IMR-90 (cell line): ENCODE data around the gene TM4SF1. TPM values are rescaled to one million over a fixed set of nuclear protein-coding genes. Genes with fewer than 3 reads are reported as not detected.

Experiments
- ATAC-seq: fragments of 200-7000 bp; cut with Tn5 transposase; 2 replicates; pipeline ENCODE4 v1.9.1; 2020; ENCODE audit warnings: low read depth, mild to moderate bottlenecking, moderate library complexity
- BruUV-seq: library from RNA; stranded (reverse); fragments of 400-500 nt; replicated peaks from 2 replicates; lab custom pipeline; 2021; lab: Mats Ljungman, UMichigan
- CTCF ChIA-PET: fragments of 300-600 bp; formaldehyde crosslinking; extraction: SDS; loops from one replicate; lab custom pipeline; 2021; ENCODE audit warnings: antibody characterized with exemption; lab: Yijun Ruan, JAX
- POLR2A ChIA-PET: fragments of 300-600 bp; sonication (Branson Sonifier 250); formaldehyde crosslinking; loops from one replicate; lab custom pipeline; 2022; ENCODE audit warnings: antibody characterized with exemption; ENCODE audit not compliant: unreplicated experiment; lab: Charles Lee
- DNase-seq: peaks from one replicate; pipeline ENCODE4 v3.0.0; 2013
- H2AFZ ChIP-seq: replicated peaks from 2 replicates; pipeline ENCODE3; 2013; ENCODE audit warnings: low read length, mild to moderate bottlenecking; ENCODE audit not compliant: poor library complexity
- H2AK5ac ChIP-seq: 2 replicates; pipeline ENCODE4 v1.6.1; 2013; ENCODE audit warnings: low read depth, low read length, inconsistent platforms
- H2AK9ac ChIP-seq: replicated peaks from 2 replicates; pipeline ENCODE3; 2013; ENCODE audit warnings: mild to moderate bottlenecking, low read depth, low read length, moderate library complexity; ENCODE audit not compliant: poor library complexity
- H2BK120ac ChIP-seq: 2 replicates; pipeline ENCODE4 v1.6.1; 2013; ENCODE audit warnings: low read depth, low read length, inconsistent platforms
- H2BK15ac ChIP-seq: 3 replicates; pipeline ENCODE4 v1.6.1; 2013; ENCODE audit warnings: low read depth, low read length, inconsistent platforms
- H2BK20ac ChIP-seq: 2 replicates; pipeline ENCODE4 v1.6.1; 2013; ENCODE audit warnings: low read depth, mild to moderate bottlenecking, inconsistent platforms, low read length, moderate library complexity
- H2BK5ac ChIP-seq: 2 replicates; pipeline ENCODE4 v1.6.1; 2013; ENCODE audit warnings: mild to moderate bottlenecking, low read depth, low read length, inconsistent platforms; ENCODE audit not compliant: poor library complexity, severe bottlenecking
- H3K14ac ChIP-seq: replicated peaks from 2 replicates; pipeline ENCODE4 v1.6.1; 2013; ENCODE audit warnings: low read depth, low read length, inconsistent platforms
- H3K18ac ChIP-seq: 2 replicates; pipeline ENCODE4 v1.6.1; 2013; ENCODE audit warnings: low read depth, low read length, control low read depth
- H3K23ac ChIP-seq: 2 replicates; pipeline ENCODE4 v1.6.1; 2013; ENCODE audit warnings: low read depth, low read length, inconsistent platforms
- H3K27ac ChIP-seq: 2 replicates; pipeline ENCODE4 v1.5.1; 2013; ENCODE audit warnings: mild to moderate bottlenecking, control low read depth, low read length; ENCODE audit not compliant: insufficient read depth
- H3K27me3 ChIP-seq: 2 replicates; pipeline ENCODE4 v1.6.1; 2013; ENCODE audit warnings: low read length; ENCODE audit not compliant: control insufficient read depth, insufficient read depth
- H3K36me3 ChIP-seq: 2 replicates; pipeline ENCODE4 v1.6.1; 2013; ENCODE audit warnings: low read length, mixed read lengths; ENCODE audit not compliant: control insufficient read depth, insufficient read depth
- H3K4ac ChIP-seq: 2 replicates; pipeline ENCODE4 v1.6.1; 2013; ENCODE audit warnings: low read depth, low read length, inconsistent platforms
- H3K4me1 ChIP-seq: 2 replicates; pipeline ENCODE4 v1.6.1; 2013; ENCODE audit warnings: low read length, mixed read lengths; ENCODE audit not compliant: control insufficient read depth, insufficient read depth
- H3K4me2 ChIP-seq: 2 replicates; pipeline ENCODE4 v1.6.1; 2013; ENCODE audit warnings: low read depth, mild to moderate bottlenecking, control low read depth, low read length, moderate library complexity
- H3K4me3 ChIP-seq: 2 replicates; pipeline ENCODE4 v1.5.1; 2013; ENCODE audit warnings: low read depth, mild to moderate bottlenecking, control low read depth, low read length, moderate library complexity; ENCODE audit not compliant: insufficient read depth
- H3K56ac ChIP-seq: 2 replicates; pipeline ENCODE4 v1.6.1; 2013; ENCODE audit warnings: low read length, inconsistent platforms; ENCODE audit not compliant: insufficient read depth; ENCODE audit errors: extremely low read depth
- H3K79me1 ChIP-seq, 2 experiments: 2 replicates each; pipeline ENCODE4 v1.6.1; 2013; ENCODE audit warnings: low read length in 2 of 2, inconsistent platforms in 1 of 2, low read depth in 1 of 2
- H3K9ac ChIP-seq: 2 replicates; pipeline ENCODE4 v1.6.1; 2013; ENCODE audit warnings: low read depth, low read length, control low read depth
- H3K9me1 ChIP-seq: 2 replicates; pipeline ENCODE4 v1.6.1; 2013; ENCODE audit warnings: low read length, inconsistent platforms; ENCODE audit not compliant: insufficient read depth
- H3K9me3 ChIP-seq: 2 replicates; pipeline ENCODE4 v1.6.1; 2013; ENCODE audit warnings: low read length; ENCODE audit not compliant: control insufficient read depth, insufficient read depth
- H4K20me1 ChIP-seq: 2 replicates; pipeline ENCODE4 v1.6.1; 2013; ENCODE audit warnings: low read length, inconsistent platforms; ENCODE audit not compliant: insufficient read depth
- H4K5ac ChIP-seq: 2 replicates; pipeline ENCODE4 v1.6.1; 2013; ENCODE audit warnings: mild to moderate bottlenecking, low read depth, low read length, control low read depth
- H4K8ac ChIP-seq, 2 experiments: 2 replicates each; pipeline ENCODE4 v1.6.1; 2013; ENCODE audit warnings: low read depth in 2 of 2, low read length in 2 of 2, control low read depth in 1 of 2, inconsistent platforms in 1 of 2
- H4K91ac ChIP-seq: 2 replicates; pipeline ENCODE4 v1.6.1; 2013; ENCODE audit warnings: low read depth, low read length, inconsistent platforms; ENCODE audit not compliant: insufficient read depth
- CEBPB ChIP-seq: IDR thresholded peaks from 2 replicates; pipeline ENCODE4 v1.6.1; 2012; ENCODE audit warnings: low read depth, low read length, improper control_type of control experiment
- CHD1 ChIP-seq: IDR thresholded peaks from 2 replicates; pipeline ENCODE4 v1.6.1; 2012; ENCODE audit warnings: low read depth, low read length, improper control_type of control experiment
- MAZ ChIP-seq: IDR thresholded peaks from 2 replicates; pipeline ENCODE4 v1.6.1; 2012; ENCODE audit warnings: low read depth, mild to moderate bottlenecking, low read length, improper control_type of control experiment, moderate library complexity, borderline replicate concordance
- SMC3 ChIP-seq: fragments of 150-350 bp; IDR thresholded peaks from 2 replicates; pipeline ENCODE4 v1.6.1; 2016; ENCODE audit warnings: low read depth, mild to moderate bottlenecking, antibody characterized with exemption, low read length, moderate library complexity
- WGBS, 2 experiments: methylation state at CpG; one replicate each; pipeline versions ENCODE4 v1.1.5 to v1.1.7; 2013; ENCODE audit warnings: missing lambda C conversion rate in 2 of 2; ENCODE audit not compliant: insufficient read length in 1 of 2; ENCODE audit errors: extremely low coverage in 2 of 2; 5-methylcytosine and 5-hydroxymethylcytosine counted together
- dilution Hi-C: fragments of 300-500 bp; cut with HindIII; formaldehyde crosslinking; loops from one replicate; pipeline ENCODE4 v1.14.3; 2018; ENCODE audit warnings: low sequenced_read_pairs; ENCODE audit not compliant: unreplicated experiment
- in situ Hi-C: fragments of 300-500 bp; cut with MboI; formaldehyde crosslinking; loops from 3 replicates; pipeline ENCODE4 v1.14.3; 2019; ENCODE audit warnings: low sequenced_read_pairs, inconsistent platforms, mixed read lengths
- intact Hi-C: fragments of 100-400 bp; cut with micrococcal nuclease; formaldehyde crosslinking; loops from 2 replicates; pipeline ENCODE4 v1.10.0; 2022
- polyA plus RNA-seq, 3 experiments: library from polyadenylated mRNA; depleted of rRNA; stranded (reverse); fragments of >200 nt; gene quantifications; 2 replicates each; pipeline ENCODE4 v1.2.3, GENCODE V29; 2012; ENCODE audit warnings: low replicate concordance in 1 of 3
- total RNA-seq: library from RNA; depleted of rRNA; stranded (reverse); fragments of >200 nt; gene quantifications from 2 replicates; pipeline ENCODE4 v1.2.3, GENCODE V29; 2012
- TF ChIP-seq, protein P1 (sequence below): fragments of 150-350 bp; IDR thresholded peaks from 2 replicates; pipeline ENCODE4 v1.6.1; 2017; ENCODE audit warnings: mild to moderate bottlenecking, antibody characterized with exemption, low read length, low read depth

Gene TM4SF1
- total and polyA plus RNA-seq, 2 of the 4 experiments (the other 2 are of a cell fraction): 232 to 302 TPM

- peak overlapping the region; percentile 78 for H2BK5ac ChIP-seq
- H3K4ac ChIP-seq: peak overlapping the region; percentile 88
- peak overlapping the region; percentile 89 for H3K27ac ChIP-seq
- H3K9me3 ChIP-seq: no peaks in the 10 kb centered on the region
- peak overlapping the region; percentile 93 for H3K18ac ChIP-seq
- H4K91ac ChIP-seq: peak overlapping the region; percentile 80
- DNase-seq (peak; percentile 59), ATAC-seq (no peak)
- intact Hi-C loops (no loop called here), dilution Hi-C loops (no loop called here), in situ Hi-C loops (no loop called here)
- peak overlapping the region; percentile 97 for H4K5ac ChIP-seq
- H3K56ac ChIP-seq: peak overlapping the region; percentile 97
- H3K27me3 ChIP-seq: no peaks in the 10 kb centered on the region
- ChIA-PET CTCF (no interaction called here), POLR2A (interaction anchor here (0.7 to 1.7 kb wide), 2 partner anchors 10 to 90 kb away, joined by 3 to 5 read pairs; no protein-coding TSS in a partner anchor)
- H2BK15ac ChIP-seq: peak overlapping the region; percentile 83; the same call in 2 of the 3 replicates
- peak overlapping the region; percentile 64 for H3K4me2 ChIP-seq
- H2BK120ac ChIP-seq: peak overlapping the region; percentile 91
- H3K9ac ChIP-seq: peak overlapping the region; percentile 81
- H4K8ac ChIP-seq: peak overlapping the region; percentile 28 to 86
- peak overlapping the region; percentile 93 for H2AK9ac ChIP-seq
- peaks cover 16% of the 10 kb centered on the region for H3K36me3 ChIP-seq
- WGBS, 2 experiments: 31% methylated on average over 2 of the region's 8 CpGs; no CpG with 5 or more reads in 1 of the 2 experiments
- H2BK20ac ChIP-seq: peak overlapping the region; percentile 84
- H2AFZ ChIP-seq: peak overlapping the region; percentile 69
- H3K79me1 ChIP-seq: peaks cover 14 to 50% of the 10 kb centered on the region in 2 experiments; a peak in 3 of 4 replicates
- H3K9me1 ChIP-seq: peaks cover 26% of the 10 kb centered on the region
- H4K20me1 ChIP-seq: no peaks in the 10 kb centered on the region
- peak overlapping the region; percentile 93 for H2AK5ac ChIP-seq
- TF ChIP-seq SMC3: no peak
- TF ChIP-seq MAZ: no peak
- no peak for TF ChIP-seq CEBPB
- peak; percentile 87; the same call in 1 of the 2 replicates for TF ChIP-seq CHD1
- TF ChIP-seq, protein P1, sequence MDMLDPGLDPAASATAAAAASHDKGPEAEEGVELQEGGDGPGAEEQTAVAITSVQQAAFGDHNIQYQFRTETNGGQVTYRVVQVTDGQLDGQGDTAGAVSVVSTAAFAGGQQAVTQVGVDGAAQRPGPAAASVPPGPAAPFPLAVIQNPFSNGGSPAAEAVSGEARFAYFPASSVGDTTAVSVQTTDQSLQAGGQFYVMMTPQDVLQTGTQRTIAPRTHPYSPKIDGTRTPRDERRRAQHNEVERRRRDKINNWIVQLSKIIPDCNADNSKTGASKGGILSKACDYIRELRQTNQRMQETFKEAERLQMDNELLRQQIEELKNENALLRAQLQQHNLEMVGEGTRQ: no peak
- H3K4me3 ChIP-seq: peak overlapping the region; percentile 54
- peak overlapping the region; percentile 92 for H3K23ac ChIP-seq
- TSS peak; percentile 78 for BruUV-seq
- H3K14ac ChIP-seq: peak overlapping the region; percentile 97
- peaks cover 20% of the 10 kb centered on the region for H3K4me1 ChIP-seq
These were observed 586 bp downstream of the TM4SF1 start for GRCh38 chr3:149376718-149377407.
